HepG2 (cell line): Measurements from ENCODE around the gene FNDC8. TPM values are rescaled to one million over a fixed set of nuclear protein-coding genes. Genes with fewer than 3 reads are reported as not detected.

Experiments
- CHCHD3 ChIP-seq: sonication (generic); formaldehyde crosslinking; IDR thresholded peaks from 2 replicates; pipeline ENCODE4 v1.8.0; 2022; ENCODE audit warnings: mild to moderate bottlenecking, missing genetic modification reagents, moderate library complexity
- EEA1 ChIP-seq: sonication (generic); formaldehyde crosslinking; IDR thresholded peaks from 2 replicates; pipeline ENCODE4 v1.5.1; 2020; ENCODE audit warnings: mild to moderate bottlenecking, missing genetic modification reagents, borderline replicate concordance
- HDAC1 ChIP-seq: sonication (generic); formaldehyde crosslinking; IDR thresholded peaks from 2 replicates; pipeline ENCODE4 v1.5.1; 2020; ENCODE audit warnings: mild to moderate bottlenecking, missing genetic modification reagents
- MIER2 ChIP-seq: IDR thresholded peaks from 2 replicates; pipeline ENCODE4 v1.6.1; 2016; ENCODE audit warnings: missing biosample characterization, missing genetic modification reagents
- MIER3 ChIP-seq: IDR thresholded peaks from 2 replicates; pipeline ENCODE4 v1.6.1; 2016; ENCODE audit warnings: missing compliant biosample characterization, borderline replicate concordance
- MYNN ChIP-seq: sonication (generic); formaldehyde crosslinking; IDR thresholded peaks from 2 replicates; pipeline ENCODE4 v1.4.0; 2020; ENCODE audit warnings: mild to moderate bottlenecking, low read depth, missing genetic modification reagents
- RXRB ChIP-seq: IDR thresholded peaks from 2 replicates; pipeline ENCODE4 v1.6.1; 2016; ENCODE audit warnings: borderline replicate concordance, missing genetic modification reagents, missing compliant biosample characterization
- TOE1 ChIP-seq: sonication (generic); formaldehyde crosslinking; IDR thresholded peaks from 2 replicates; pipeline ENCODE4 v1.4.0; 2020; ENCODE audit warnings: mild to moderate bottlenecking, missing genetic modification reagents
- ZNF205 ChIP-seq: IDR thresholded peaks from 2 replicates; pipeline ENCODE4 v1.6.1; 2018; ENCODE audit warnings: missing biosample characterization, missing genetic modification reagents
- ZNF260 ChIP-seq: sonication (generic); formaldehyde crosslinking; IDR thresholded peaks from 2 replicates; pipeline ENCODE4 v1.4.0; 2020; ENCODE audit warnings: missing genetic modification reagents, low read depth, mild to moderate bottlenecking, borderline replicate concordance
- ZNF354B ChIP-seq: sonication (generic); formaldehyde crosslinking; IDR thresholded peaks from 2 replicates; pipeline ENCODE4 v1.8.0; 2022; ENCODE audit warnings: mild to moderate bottlenecking, missing genetic modification reagents
- ZNF670 ChIP-seq: sonication (generic); formaldehyde crosslinking; IDR thresholded peaks from 2 replicates; pipeline ENCODE4 v1.8.0; 2022; ENCODE audit warnings: mild to moderate bottlenecking, missing genetic modification reagents, borderline replicate concordance
- ZNF7 ChIP-seq: IDR thresholded peaks from 2 replicates; pipeline ENCODE4 v1.6.1; 2016; ENCODE audit warnings: missing biosample characterization, missing genetic modification reagents
- ZNF766 ChIP-seq: sonication (generic); formaldehyde crosslinking; IDR thresholded peaks from 2 replicates; pipeline ENCODE4 v1.5.0; 2020; ENCODE audit warnings: missing genetic modification reagents, borderline replicate concordance
- polyA plus RNA-seq, 8 experiments: library from polyadenylated mRNA; depleted of rRNA in 3 of 8; stranded (reverse) in 7 of 8; unstranded in 1 of 8; fragments of >200 nt; fragmentation: Illumina TruSeq in 4 of 8; extraction: Trizol in 4 of 8; gene quantifications; 2 replicates each; pipeline versions ENCODE4 v1.2.1 to v1.2.3, GENCODE V29; 2011 to 2016; ENCODE audit warnings: low read depth in 4 of 8, missing spikeins in 1 of 8, mixed read lengths in 1 of 8; ENCODE audit not compliant: insufficient read depth in 1 of 8
- total RNA-seq, 5 experiments: library from RNA; depleted of rRNA; stranded (reverse); fragments of >200 nt; fragmentation: Illumina TruSeq; extraction: Trizol; gene quantifications; 2 replicates each; pipeline ENCODE4 v1.2.3, GENCODE V29; 2016; ENCODE audit warnings: low read depth in 1 of 5
- TF ChIP-seq, protein P1 (sequence below): sonication (generic); formaldehyde crosslinking; IDR thresholded peaks from 2 replicates; pipeline ENCODE4 v1.4.0; 2020; ENCODE audit warnings: mild to moderate bottlenecking, missing genetic modification reagents, borderline replicate concordance
- TF ChIP-seq, protein P2 (sequence below): IDR thresholded peaks from 2 replicates; pipeline ENCODE4 v1.6.1; 2012; ENCODE audit warnings: low read depth, low read length, improper control_type of control experiment
- TF ChIP-seq, protein P3 (sequence below): sonication (generic); formaldehyde crosslinking; IDR thresholded peaks from 2 replicates; pipeline ENCODE4 v1.5.0; 2020; ENCODE audit warnings: mild to moderate bottlenecking, missing genetic modification reagents, borderline replicate concordance
- TF ChIP-seq, protein P4 (sequence below): sonication (generic); formaldehyde crosslinking; IDR thresholded peaks from 2 replicates; pipeline ENCODE4 v1.5.0; 2020; ENCODE audit warnings: mild to moderate bottlenecking, missing genetic modification reagents
- TF ChIP-seq, protein P5 (sequence below): IDR thresholded peaks from 2 replicates; pipeline ENCODE4 v1.6.1; 2012; ENCODE audit warnings: inconsistent platforms

The FNDC8 gene
- total and polyA plus RNA-seq, 2 of the 13 experiments (the other 11 are each of a cell fraction or from before 2014, with no cell fraction given), result not detected

DNA sequence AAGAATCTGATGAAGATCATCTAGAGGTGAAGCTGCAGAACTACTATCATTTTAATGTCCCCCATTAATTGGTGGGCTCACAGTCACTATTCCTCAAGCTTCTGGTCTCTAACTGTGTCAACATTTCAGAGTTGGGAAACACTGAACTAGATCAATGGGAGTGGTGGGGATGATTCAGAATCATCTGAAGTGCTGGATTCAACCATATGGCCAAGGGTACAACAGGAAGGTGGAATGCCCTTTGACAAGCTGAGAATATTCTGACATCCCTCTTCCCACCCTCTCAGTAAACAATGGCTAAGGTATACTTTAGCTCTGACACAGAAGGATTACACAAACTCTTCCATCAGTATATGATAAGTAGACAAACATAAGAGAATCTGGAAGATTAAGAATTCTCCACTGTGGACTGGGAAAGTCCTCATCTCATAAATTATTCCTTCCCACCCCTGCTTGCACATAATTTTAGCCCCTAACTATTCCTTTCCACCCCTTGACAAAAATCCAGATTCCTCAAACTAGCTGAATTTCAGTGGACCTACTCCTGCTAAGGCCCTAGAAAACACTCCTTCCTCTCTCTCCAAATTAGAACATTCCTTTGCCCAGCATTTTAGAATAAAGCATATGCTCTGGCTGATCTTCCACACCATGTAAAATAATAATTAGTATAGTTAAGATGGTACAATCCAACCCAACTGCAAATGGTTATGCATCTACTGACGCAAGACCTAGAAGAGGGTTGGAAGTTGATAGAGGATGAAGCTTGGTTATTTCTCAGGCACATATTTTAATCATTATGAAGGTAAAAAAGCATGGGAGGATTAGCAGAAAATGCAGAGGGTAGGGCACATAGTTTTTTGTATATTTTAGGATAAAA lies 41.6 kb upstream of the FNDC8 start (continued):
- TF ChIP-seq HDAC1 (peak; percentile 56), MYNN (CRISPR knock-in tag) (no peak), ZNF354B (CRISPR knock-in tag) (no peak), ZNF7 (no peak), ZNF260 (no peak), MIER2 (CRISPR knock-in tag) (no peak), RXRB (CRISPR knock-in tag) (peak; percentile 57; the same call in 1 of the 2 replicates), TOE1 (no peak), ZNF205 (CRISPR knock-in tag) (no peak), MIER3 (peak; percentile 28; the same call in 1 of the 2 replicates), ZNF670 (CRISPR knock-in tag) (peak; percentile 46; the same call in 1 of the 2 replicates), EEA1 (CRISPR knock-in tag) (no peak), CHCHD3 (CRISPR knock-in tag) (no peak), ZNF766 (CRISPR knock-in tag) (no peak)
- TF ChIP-seq, protein P1, sequence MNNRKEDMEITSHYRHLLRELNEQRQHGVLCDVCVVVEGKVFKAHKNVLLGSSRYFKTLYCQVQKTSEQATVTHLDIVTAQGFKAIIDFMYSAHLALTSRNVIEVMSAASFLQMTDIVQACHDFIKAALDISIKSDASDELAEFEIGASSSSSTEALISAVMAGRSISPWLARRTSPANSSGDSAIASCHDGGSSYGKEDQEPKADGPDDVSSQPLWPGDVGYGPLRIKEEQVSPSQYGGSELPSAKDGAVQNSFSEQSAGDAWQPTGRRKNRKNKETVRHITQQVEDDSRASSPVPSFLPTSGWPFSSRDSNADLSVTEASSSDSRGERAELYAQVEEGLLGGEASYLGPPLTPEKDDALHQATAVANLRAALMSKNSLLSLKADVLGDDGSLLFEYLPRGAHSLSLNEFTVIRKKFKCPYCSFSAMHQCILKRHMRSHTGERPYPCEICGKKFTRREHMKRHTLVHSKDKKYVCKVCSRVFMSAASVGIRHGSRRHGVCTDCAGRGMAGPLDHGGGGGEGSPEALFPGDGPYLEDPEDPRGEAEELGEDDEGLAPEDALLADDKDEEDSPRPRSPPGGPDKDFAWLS (CRISPR knock-in tag), result no peak
- TF ChIP-seq, protein P2, sequence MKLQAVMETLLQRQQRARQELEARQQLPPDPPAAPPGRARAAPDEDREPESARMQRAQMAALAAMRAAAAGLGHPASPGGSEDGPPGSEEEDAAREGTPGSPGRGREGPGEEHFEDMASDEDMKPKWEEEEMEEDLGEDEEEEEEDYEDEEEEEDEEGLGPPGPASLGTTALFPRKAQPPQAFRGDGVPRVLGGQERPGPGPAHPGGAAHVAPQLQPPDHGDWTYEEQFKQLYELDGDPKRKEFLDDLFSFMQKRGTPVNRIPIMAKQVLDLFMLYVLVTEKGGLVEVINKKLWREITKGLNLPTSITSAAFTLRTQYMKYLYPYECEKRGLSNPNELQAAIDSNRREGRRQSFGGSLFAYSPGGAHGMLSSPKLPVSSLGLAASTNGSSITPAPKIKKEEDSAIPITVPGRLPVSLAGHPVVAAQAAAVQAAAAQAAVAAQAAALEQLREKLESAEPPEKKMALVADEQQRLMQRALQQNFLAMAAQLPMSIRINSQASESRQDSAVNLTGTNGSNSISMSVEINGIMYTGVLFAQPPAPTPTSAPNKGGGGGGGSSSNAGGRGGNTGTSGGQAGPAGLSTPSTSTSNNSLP, result peak; percentile 87
- TF ChIP-seq, protein P3, sequence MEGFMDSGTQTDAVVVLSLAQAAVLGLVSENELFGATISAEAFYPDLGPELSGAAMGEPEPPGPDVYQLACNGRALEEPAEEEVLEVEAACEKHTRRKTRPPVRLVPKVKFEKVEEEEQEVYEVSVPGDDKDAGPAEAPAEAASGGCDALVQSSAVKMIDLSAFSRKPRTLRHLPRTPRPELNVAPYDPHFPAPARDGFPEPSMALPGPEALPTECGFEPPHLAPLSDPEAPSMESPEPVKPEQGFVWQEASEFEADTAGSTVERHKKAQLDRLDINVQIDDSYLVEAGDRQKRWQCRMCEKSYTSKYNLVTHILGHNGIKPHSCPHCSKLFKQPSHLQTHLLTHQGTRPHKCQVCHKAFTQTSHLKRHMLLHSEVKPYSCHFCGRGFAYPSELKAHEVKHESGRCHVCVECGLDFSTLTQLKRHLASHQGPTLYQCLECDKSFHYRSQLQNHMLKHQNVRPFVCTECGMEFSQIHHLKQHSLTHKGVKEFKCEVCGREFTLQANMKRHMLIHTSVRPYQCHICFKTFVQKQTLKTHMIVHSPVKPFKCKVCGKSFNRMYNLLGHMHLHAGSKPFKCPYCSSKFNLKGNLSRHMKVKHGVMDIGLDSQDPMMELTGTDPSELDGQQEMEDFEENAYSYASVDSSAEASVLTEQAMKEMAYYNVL (CRISPR knock-in tag), result no peak
- TF ChIP-seq, protein P4, sequence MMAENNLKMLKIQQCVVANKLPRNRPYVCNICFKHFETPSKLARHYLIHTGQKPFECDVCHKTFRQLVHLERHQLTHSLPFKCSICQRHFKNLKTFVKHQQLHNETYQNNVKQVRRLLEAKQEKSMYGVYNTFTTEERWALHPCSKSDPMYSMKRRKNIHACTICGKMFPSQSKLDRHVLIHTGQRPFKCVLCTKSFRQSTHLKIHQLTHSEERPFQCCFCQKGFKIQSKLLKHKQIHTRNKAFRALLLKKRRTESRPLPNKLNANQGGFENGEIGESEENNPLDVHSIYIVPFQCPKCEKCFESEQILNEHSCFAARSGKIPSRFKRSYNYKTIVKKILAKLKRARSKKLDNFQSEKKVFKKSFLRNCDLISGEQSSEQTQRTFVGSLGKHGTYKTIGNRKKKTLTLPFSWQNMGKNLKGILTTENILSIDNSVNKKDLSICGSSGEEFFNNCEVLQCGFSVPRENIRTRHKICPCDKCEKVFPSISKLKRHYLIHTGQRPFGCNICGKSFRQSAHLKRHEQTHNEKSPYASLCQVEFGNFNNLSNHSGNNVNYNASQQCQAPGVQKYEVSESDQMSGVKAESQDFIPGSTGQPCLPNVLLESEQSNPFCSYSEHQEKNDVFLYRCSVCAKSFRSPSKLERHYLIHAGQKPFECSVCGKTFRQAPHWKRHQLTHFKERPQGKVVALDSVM (CRISPR knock-in tag), result no peak
- TF ChIP-seq, protein P5, sequence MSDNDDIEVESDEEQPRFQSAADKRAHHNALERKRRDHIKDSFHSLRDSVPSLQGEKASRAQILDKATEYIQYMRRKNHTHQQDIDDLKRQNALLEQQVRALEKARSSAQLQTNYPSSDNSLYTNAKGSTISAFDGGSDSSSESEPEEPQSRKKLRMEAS, result 0 out of 2 replicates have a peak, but pooled peaks have one; percentile 20
